WTC11 (cell line): Measurements from ENCODE around the gene CAV3. TPM values are rescaled to one million over a fixed set of nuclear protein-coding genes. Genes with fewer than 3 reads are reported as not detected.

Experiments
- ATAC-seq: fragments of 200-7000 bp; cut with Tn5 transposase; 2 replicates; pipeline ENCODE4 v1.10.0; 2021; ENCODE audit warnings: mild to moderate bottlenecking, moderate library complexity
- CTCF ChIA-PET: fragments of 300-600 bp; sonication (Branson Sonifier 250); formaldehyde crosslinking; loops from one replicate; lab custom pipeline; 2021; ENCODE audit warnings: antibody characterized with exemption; lab: Charles Lee
- POLR2A ChIA-PET: fragments of 350-600 bp; sonication (Branson Sonifier 250); formaldehyde crosslinking; loops from one replicate; lab custom pipeline; 2021; ENCODE audit warnings: antibody characterized with exemption; lab: Charles Lee
- DNase-seq: peaks from one replicate; pipeline ENCODE4 v3.0.0; 2021; ENCODE audit warnings: low spot score
- H3K27ac Mint-ChIP-seq: 2 replicates; pipeline ENCODE4 v1.8.0; 2021; ENCODE audit warnings: mixed read lengths
- H3K27me3 Mint-ChIP-seq: 2 replicates; pipeline ENCODE4 v1.8.0; 2021; ENCODE audit warnings: low read depth, mild to moderate bottlenecking, moderate library complexity, mixed read lengths
- H3K36me3 Mint-ChIP-seq: 2 replicates; pipeline ENCODE4 v1.8.0; 2021; ENCODE audit warnings: mixed read lengths
- H3K4me1 Mint-ChIP-seq: 2 replicates; pipeline ENCODE4 v1.8.0; 2022; ENCODE audit warnings: mixed read lengths
- H3K4me3 Mint-ChIP-seq: 2 replicates; pipeline ENCODE4 v1.8.0; 2021; ENCODE audit warnings: mild to moderate bottlenecking, moderate library complexity, mixed read lengths
- H3K9me3 Mint-ChIP-seq: 2 replicates; pipeline ENCODE4 v1.8.0; 2021; ENCODE audit warnings: mixed read lengths
- ATF1 ChIP-seq: sonication (generic); formaldehyde crosslinking; IDR thresholded peaks from 2 replicates; pipeline ENCODE4 v1.8.1; 2023; ENCODE audit warnings: mild to moderate bottlenecking, moderate library complexity, missing genetic modification reagents
- JUN ChIP-seq: sonication (generic); formaldehyde crosslinking; IDR thresholded peaks from 2 replicates; pipeline ENCODE4 v1.8.0; 2023; ENCODE audit warnings: mild to moderate bottlenecking, missing genetic modification reagents
- NR3C1 ChIP-seq: sonication (generic); formaldehyde crosslinking; conservative IDR thresholded peaks from 2 replicates; pipeline ENCODE4 v1.8.1; 2023; ENCODE audit warnings: low read depth, mild to moderate bottlenecking, missing genetic modification reagents
- RELA ChIP-seq: sonication (generic); formaldehyde crosslinking; IDR thresholded peaks from 2 replicates; pipeline ENCODE4 v1.8.1; 2022; ENCODE audit warnings: missing genetic modification reagents, mild to moderate bottlenecking, borderline replicate concordance
- TEAD4 ChIP-seq: sonication (generic); formaldehyde crosslinking; IDR thresholded peaks from 2 replicates; pipeline ENCODE4 v1.8.0; 2022; ENCODE audit warnings: mild to moderate bottlenecking, missing genetic modification reagents
- ZNF138 ChIP-seq: sonication (generic); formaldehyde crosslinking; conservative IDR thresholded peaks from 2 replicates; pipeline ENCODE4 v1.8.1; 2022; ENCODE audit warnings: mild to moderate bottlenecking, moderate library complexity, missing genetic modification reagents
- ZNF671 ChIP-seq: fragments of 250-450 bp; sonication (Bioruptor Pico); IDR thresholded peaks from 2 replicates; pipeline ENCODE4 v1.8.0; 2021; ENCODE audit warnings: mild to moderate bottlenecking
- total RNA-seq: library from RNA; stranded (reverse); gene quantifications from 3 replicates; pipeline ENCODE4 v1.2.3, GENCODE V29; 2021
- TF ChIP-seq, protein P1 (sequence below): fragments of 250-450 bp; sonication (Bioruptor Pico); IDR thresholded peaks from 2 replicates; pipeline ENCODE4 v1.8.0; 2021; ENCODE audit warnings: mild to moderate bottlenecking
- TF ChIP-seq, protein P2 (sequence below): sonication (generic); formaldehyde crosslinking; IDR thresholded peaks from 2 replicates; pipeline ENCODE4 v1.8.1; 2022; ENCODE audit warnings: mild to moderate bottlenecking, missing genetic modification reagents, moderate library complexity, borderline replicate concordance
- TF ChIP-seq, protein P3 (sequence below): sonication (generic); formaldehyde crosslinking; IDR thresholded peaks from 2 replicates; pipeline ENCODE4 v1.8.0; 2023; ENCODE audit warnings: missing genetic modification reagents, mild to moderate bottlenecking, borderline replicate concordance
- TF ChIP-seq, protein P4 (sequence below): sonication (generic); formaldehyde crosslinking; IDR thresholded peaks from 2 replicates; pipeline ENCODE4 v1.8.1; 2023; ENCODE audit warnings: mild to moderate bottlenecking, missing genetic modification reagents, moderate library complexity
- TF ChIP-seq, protein P5 (sequence below): fragments of 250-450 bp; sonication (Bioruptor Pico); IDR thresholded peaks from 2 replicates; pipeline ENCODE4 v1.9.0; 2021; ENCODE audit warnings: mild to moderate bottlenecking
- TF ChIP-seq, protein P6 (sequence below): sonication (generic); formaldehyde crosslinking; IDR thresholded peaks from 2 replicates; pipeline ENCODE4 v1.8.0; 2022; ENCODE audit warnings: missing genetic modification reagents
- TF ChIP-seq, protein P7 (sequence below): fragments of 200-600 bp; IDR thresholded peaks from 2 replicates; pipeline ENCODE4 v1.8.0; 2022; ENCODE audit warnings: antibody characterized with exemption
- TF ChIP-seq, protein P8 (sequence below): sonication (generic); formaldehyde crosslinking; IDR thresholded peaks from 2 replicates; pipeline ENCODE4 v1.8.1; 2023; ENCODE audit warnings: mild to moderate bottlenecking, moderate library complexity, missing genetic modification reagents

The CAV3 gene
- total RNA-seq, 1 experiment from 2014 or later: not detected

DNA sequence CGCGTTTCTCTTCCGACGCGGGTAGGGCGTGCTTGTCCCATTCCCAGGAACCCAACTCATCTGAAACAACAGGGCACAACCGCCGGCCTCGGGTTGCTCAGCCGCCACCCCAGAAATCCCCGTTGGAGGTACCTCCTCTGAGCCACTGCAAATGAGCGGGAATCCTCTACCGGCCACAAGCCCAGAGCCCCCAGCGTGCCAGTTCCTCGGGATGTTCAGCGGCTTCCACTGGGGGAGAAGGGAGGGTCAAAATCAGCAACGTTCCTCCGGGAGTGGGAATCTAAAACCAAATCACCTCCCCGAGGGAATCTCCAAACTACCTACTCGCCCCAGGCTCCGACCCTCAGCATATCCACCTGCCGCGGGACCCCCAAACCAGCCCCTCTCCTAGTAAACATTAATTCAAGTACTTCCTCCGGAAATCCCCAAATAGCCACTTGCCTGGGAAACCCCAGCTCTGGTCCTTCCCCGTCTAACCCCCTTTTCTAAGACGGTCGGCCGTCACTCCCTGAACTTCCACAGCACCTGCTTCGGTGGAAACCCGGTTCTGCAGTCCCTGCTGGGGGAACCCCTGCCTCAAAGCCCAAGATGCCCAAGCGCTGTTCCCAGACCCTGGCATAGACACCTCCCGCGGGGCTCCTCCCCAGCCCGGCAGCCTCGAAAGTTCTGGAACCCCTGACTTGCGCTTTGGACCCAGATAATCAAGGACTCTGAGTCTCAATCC lies 34.9 kb downstream of the CAV3 start (continued):
- TF ChIP-seq, protein P1, sequence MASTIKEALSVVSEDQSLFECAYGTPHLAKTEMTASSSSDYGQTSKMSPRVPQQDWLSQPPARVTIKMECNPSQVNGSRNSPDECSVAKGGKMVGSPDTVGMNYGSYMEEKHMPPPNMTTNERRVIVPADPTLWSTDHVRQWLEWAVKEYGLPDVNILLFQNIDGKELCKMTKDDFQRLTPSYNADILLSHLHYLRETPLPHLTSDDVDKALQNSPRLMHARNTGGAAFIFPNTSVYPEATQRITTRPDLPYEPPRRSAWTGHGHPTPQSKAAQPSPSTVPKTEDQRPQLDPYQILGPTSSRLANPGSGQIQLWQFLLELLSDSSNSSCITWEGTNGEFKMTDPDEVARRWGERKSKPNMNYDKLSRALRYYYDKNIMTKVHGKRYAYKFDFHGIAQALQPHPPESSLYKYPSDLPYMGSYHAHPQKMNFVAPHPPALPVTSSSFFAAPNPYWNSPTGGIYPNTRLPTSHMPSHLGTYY (CRISPR knock-in tag): no peak
- no peak for TF ChIP-seq ZNF138
- TF ChIP-seq, protein P2, sequence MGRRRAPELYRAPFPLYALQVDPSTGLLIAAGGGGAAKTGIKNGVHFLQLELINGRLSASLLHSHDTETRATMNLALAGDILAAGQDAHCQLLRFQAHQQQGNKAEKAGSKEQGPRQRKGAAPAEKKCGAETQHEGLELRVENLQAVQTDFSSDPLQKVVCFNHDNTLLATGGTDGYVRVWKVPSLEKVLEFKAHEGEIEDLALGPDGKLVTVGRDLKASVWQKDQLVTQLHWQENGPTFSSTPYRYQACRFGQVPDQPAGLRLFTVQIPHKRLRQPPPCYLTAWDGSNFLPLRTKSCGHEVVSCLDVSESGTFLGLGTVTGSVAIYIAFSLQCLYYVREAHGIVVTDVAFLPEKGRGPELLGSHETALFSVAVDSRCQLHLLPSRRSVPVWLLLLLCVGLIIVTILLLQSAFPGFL (CRISPR knock-in tag): no peak
- no peak for TF ChIP-seq ZNF671
- TF ChIP-seq, protein P3, sequence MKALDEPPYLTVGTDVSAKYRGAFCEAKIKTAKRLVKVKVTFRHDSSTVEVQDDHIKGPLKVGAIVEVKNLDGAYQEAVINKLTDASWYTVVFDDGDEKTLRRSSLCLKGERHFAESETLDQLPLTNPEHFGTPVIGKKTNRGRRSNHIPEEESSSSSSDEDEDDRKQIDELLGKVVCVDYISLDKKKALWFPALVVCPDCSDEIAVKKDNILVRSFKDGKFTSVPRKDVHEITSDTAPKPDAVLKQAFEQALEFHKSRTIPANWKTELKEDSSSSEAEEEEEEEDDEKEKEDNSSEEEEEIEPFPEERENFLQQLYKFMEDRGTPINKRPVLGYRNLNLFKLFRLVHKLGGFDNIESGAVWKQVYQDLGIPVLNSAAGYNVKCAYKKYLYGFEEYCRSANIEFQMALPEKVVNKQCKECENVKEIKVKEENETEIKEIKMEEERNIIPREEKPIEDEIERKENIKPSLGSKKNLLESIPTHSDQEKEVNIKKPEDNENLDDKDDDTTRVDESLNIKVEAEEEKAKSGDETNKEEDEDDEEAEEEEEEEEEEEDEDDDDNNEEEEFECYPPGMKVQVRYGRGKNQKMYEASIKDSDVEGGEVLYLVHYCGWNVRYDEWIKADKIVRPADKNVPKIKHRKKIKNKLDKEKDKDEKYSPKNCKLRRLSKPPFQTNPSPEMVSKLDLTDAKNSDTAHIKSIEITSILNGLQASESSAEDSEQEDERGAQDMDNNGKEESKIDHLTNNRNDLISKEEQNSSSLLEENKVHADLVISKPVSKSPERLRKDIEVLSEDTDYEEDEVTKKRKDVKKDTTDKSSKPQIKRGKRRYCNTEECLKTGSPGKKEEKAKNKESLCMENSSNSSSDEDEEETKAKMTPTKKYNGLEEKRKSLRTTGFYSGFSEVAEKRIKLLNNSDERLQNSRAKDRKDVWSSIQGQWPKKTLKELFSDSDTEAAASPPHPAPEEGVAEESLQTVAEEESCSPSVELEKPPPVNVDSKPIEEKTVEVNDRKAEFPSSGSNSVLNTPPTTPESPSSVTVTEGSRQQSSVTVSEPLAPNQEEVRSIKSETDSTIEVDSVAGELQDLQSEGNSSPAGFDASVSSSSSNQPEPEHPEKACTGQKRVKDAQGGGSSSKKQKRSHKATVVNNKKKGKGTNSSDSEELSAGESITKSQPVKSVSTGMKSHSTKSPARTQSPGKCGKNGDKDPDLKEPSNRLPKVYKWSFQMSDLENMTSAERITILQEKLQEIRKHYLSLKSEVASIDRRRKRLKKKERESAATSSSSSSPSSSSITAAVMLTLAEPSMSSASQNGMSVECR: no peak
- no peak for TF ChIP-seq JUN (CRISPR knock-in tag)
- TF ChIP-seq, protein P4, sequence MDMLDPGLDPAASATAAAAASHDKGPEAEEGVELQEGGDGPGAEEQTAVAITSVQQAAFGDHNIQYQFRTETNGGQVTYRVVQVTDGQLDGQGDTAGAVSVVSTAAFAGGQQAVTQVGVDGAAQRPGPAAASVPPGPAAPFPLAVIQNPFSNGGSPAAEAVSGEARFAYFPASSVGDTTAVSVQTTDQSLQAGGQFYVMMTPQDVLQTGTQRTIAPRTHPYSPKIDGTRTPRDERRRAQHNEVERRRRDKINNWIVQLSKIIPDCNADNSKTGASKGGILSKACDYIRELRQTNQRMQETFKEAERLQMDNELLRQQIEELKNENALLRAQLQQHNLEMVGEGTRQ: no peak
- no peak for TF ChIP-seq ATF1 (CRISPR knock-in tag)
- no peak for TF ChIP-seq RELA (CRISPR knock-in tag)
- TF ChIP-seq, protein P5, sequence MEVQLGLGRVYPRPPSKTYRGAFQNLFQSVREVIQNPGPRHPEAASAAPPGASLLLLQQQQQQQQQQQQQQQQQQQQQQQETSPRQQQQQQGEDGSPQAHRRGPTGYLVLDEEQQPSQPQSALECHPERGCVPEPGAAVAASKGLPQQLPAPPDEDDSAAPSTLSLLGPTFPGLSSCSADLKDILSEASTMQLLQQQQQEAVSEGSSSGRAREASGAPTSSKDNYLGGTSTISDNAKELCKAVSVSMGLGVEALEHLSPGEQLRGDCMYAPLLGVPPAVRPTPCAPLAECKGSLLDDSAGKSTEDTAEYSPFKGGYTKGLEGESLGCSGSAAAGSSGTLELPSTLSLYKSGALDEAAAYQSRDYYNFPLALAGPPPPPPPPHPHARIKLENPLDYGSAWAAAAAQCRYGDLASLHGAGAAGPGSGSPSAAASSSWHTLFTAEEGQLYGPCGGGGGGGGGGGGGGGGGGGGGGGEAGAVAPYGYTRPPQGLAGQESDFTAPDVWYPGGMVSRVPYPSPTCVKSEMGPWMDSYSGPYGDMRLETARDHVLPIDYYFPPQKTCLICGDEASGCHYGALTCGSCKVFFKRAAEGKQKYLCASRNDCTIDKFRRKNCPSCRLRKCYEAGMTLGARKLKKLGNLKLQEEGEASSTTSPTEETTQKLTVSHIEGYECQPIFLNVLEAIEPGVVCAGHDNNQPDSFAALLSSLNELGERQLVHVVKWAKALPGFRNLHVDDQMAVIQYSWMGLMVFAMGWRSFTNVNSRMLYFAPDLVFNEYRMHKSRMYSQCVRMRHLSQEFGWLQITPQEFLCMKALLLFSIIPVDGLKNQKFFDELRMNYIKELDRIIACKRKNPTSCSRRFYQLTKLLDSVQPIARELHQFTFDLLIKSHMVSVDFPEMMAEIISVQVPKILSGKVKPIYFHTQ (CRISPR knock-in tag): no peak

DNA sequence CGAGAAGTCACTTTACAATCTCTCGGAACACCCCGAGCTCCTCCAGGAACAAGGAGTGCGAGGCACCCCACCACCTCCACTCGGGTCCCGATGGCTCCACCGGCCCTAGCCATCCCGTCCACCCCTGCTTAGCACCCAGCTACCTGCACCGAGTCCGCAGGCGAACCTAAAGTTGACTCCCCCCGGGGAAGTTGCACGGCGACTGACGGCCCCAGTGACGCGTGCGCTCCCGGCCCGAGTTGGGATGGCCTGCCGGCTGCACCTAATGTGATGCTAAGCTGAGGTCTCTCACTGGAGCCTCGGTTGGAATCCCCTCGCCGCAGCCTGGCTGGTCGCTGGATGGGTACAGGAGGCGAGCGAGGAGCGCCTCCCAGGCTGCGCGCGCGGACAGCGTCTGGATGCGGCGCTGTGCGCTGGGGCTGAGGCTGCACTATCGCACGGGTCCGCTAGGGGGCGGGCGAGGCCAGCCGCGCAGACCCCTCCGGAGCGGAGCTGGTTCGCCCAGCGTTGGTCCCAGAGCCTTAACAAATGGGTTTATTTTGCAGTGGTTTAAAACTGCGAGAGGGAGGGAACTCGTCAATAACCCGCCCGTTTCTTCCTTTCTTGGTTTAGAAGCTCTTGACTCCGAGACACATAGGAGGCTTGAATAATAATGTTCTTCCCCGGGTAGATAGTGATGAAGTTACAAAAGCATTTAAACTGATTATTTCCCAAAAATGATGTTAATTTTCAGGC lies 35.7 kb downstream of the CAV3 start, which contains the start of gene OXTR:
Gene OXTR, minus strand, starts transcription at position 526 of the 735 bp plus-strand sequence. CDS start 1,426 bp downstream, outside the sequence.
- peaks cover 54% of the 10 kb centered on the region for H3K27me3 Mint-ChIP-seq
- no peaks in the 10 kb centered on the region for H3K36me3 Mint-ChIP-seq
- TF ChIP-seq, protein P6, sequence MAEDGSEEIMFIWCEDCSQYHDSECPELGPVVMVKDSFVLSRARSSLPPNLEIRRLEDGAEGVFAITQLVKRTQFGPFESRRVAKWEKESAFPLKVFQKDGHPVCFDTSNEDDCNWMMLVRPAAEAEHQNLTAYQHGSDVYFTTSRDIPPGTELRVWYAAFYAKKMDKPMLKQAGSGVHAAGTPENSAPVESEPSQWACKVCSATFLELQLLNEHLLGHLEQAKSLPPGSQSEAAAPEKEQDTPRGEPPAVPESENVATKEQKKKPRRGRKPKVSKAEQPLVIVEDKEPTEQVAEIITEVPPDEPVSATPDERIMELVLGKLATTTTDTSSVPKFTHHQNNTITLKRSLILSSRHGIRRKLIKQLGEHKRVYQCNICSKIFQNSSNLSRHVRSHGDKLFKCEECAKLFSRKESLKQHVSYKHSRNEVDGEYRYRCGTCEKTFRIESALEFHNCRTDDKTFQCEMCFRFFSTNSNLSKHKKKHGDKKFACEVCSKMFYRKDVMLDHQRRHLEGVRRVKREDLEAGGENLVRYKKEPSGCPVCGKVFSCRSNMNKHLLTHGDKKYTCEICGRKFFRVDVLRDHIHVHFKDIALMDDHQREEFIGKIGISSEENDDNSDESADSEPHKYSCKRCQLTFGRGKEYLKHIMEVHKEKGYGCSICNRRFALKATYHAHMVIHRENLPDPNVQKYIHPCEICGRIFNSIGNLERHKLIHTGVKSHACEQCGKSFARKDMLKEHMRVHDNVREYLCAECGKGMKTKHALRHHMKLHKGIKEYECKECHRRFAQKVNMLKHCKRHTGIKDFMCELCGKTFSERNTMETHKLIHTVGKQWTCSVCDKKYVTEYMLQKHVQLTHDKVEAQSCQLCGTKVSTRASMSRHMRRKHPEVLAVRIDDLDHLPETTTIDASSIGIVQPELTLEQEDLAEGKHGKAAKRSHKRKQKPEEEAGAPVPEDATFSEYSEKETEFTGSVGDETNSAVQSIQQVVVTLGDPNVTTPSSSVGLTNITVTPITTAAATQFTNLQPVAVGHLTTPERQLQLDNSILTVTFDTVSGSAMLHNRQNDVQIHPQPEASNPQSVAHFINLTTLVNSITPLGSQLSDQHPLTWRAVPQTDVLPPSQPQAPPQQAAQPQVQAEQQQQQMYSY (CRISPR knock-in tag): no peak
- TF ChIP-seq, protein P7, sequence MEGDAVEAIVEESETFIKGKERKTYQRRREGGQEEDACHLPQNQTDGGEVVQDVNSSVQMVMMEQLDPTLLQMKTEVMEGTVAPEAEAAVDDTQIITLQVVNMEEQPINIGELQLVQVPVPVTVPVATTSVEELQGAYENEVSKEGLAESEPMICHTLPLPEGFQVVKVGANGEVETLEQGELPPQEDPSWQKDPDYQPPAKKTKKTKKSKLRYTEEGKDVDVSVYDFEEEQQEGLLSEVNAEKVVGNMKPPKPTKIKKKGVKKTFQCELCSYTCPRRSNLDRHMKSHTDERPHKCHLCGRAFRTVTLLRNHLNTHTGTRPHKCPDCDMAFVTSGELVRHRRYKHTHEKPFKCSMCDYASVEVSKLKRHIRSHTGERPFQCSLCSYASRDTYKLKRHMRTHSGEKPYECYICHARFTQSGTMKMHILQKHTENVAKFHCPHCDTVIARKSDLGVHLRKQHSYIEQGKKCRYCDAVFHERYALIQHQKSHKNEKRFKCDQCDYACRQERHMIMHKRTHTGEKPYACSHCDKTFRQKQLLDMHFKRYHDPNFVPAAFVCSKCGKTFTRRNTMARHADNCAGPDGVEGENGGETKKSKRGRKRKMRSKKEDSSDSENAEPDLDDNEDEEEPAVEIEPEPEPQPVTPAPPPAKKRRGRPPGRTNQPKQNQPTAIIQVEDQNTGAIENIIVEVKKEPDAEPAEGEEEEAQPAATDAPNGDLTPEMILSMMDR: peak; percentile 100
- TF ChIP-seq TEAD4 (CRISPR knock-in tag) (no peak), NR3C1 (0 out of 2 replicates have a peak, but pooled peaks have one; percentile 39)
- TF ChIP-seq, protein P8, sequence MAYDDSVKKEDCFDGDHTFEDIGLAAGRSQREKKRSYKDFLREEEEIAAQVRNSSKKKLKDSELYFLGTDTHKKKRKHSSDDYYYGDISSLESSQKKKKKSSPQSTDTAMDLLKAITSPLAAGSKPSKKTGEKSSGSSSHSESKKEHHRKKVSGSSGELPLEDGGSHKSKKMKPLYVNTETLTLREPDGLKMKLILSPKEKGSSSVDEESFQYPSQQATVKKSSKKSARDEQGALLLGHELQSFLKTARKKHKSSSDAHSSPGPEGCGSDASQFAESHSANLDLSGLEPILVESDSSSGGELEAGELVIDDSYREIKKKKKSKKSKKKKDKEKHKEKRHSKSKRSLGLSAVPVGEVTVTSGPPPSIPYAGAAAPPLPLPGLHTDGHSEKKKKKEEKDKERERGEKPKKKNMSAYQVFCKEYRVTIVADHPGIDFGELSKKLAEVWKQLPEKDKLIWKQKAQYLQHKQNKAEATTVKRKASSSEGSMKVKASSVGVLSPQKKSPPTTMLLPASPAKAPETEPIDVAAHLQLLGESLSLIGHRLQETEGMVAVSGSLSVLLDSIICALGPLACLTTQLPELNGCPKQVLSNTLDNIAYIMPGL (CRISPR knock-in tag): peak; percentile 96

More for the DNA sequence above, 35.7 kb downstream of the CAV3 start, which contains the start of gene OXTR:
- ChIA-PET CTCF (interaction anchor here (0.5 to 3.5 kb wide), 70 partner anchors 10 to 544 kb away, joined by 3 to 52 read pairs (median 4); partner anchors contain the start of gene LMCD1), POLR2A (no interaction called here)
- ATAC-seq (peak; percentile 91), DNase-seq (peak; percentile 88)
- H3K9me3 Mint-ChIP-seq: 0 out of 2 replicates have a peak, but pooled peaks cover 3% of the 10 kb centered on the region
- peak within 1 kb of the TSS; percentile 72 for H3K4me3 Mint-ChIP-seq
- H3K27ac Mint-ChIP-seq: no peak within 1 kb of the TSS
- peaks cover 38% of the 10 kb centered on the region for H3K4me1 Mint-ChIP-seq
